WTC11 (cell line): ENCODE data around the gene ABHD15. TPM values are rescaled to one million over a fixed set of nuclear protein-coding genes. Genes with fewer than 3 reads are reported as not detected.

Experiments used
- ATAC-seq: fragments of 200-7000 bp; cut with Tn5 transposase; 2 replicates; pipeline ENCODE4 v1.10.0; 2021; ENCODE audit warnings: mild to moderate bottlenecking, moderate library complexity
- CTCF ChIA-PET: fragments of 300-600 bp; sonication (Branson Sonifier 250); formaldehyde crosslinking; loops from one replicate; lab custom pipeline; 2021; ENCODE audit warnings: antibody characterized with exemption; lab: Charles Lee
- POLR2A ChIA-PET: fragments of 350-600 bp; sonication (Branson Sonifier 250); formaldehyde crosslinking; loops from one replicate; lab custom pipeline; 2021; ENCODE audit warnings: antibody characterized with exemption; lab: Charles Lee
- DNase-seq: peaks from one replicate; pipeline ENCODE4 v3.0.0; 2021; ENCODE audit warnings: low spot score
- H3K27ac Mint-ChIP-seq: 2 replicates; pipeline ENCODE4 v1.8.0; 2021; ENCODE audit warnings: mixed read lengths
- H3K27me3 Mint-ChIP-seq: 2 replicates; pipeline ENCODE4 v1.8.0; 2021; ENCODE audit warnings: low read depth, mild to moderate bottlenecking, moderate library complexity, mixed read lengths
- H3K36me3 Mint-ChIP-seq: 2 replicates; pipeline ENCODE4 v1.8.0; 2021; ENCODE audit warnings: mixed read lengths
- H3K4me1 Mint-ChIP-seq: 2 replicates; pipeline ENCODE4 v1.8.0; 2022; ENCODE audit warnings: mixed read lengths
- H3K4me3 Mint-ChIP-seq: 2 replicates; pipeline ENCODE4 v1.8.0; 2021; ENCODE audit warnings: mild to moderate bottlenecking, moderate library complexity, mixed read lengths
- H3K9me3 Mint-ChIP-seq: 2 replicates; pipeline ENCODE4 v1.8.0; 2021; ENCODE audit warnings: mixed read lengths
- ATF1 ChIP-seq: sonication (generic); formaldehyde crosslinking; IDR thresholded peaks from 2 replicates; pipeline ENCODE4 v1.8.1; 2023; ENCODE audit warnings: mild to moderate bottlenecking, moderate library complexity, missing genetic modification reagents
- CBFB ChIP-seq: sonication (generic); formaldehyde crosslinking; IDR thresholded peaks from 2 replicates; pipeline ENCODE4 v1.8.1; 2022; ENCODE audit warnings: mild to moderate bottlenecking, low read depth, missing genetic modification reagents
- CREB1 ChIP-seq: sonication (generic); formaldehyde crosslinking; IDR thresholded peaks from 2 replicates; pipeline ENCODE4 v1.8.0; 2023; ENCODE audit warnings: mild to moderate bottlenecking, missing genetic modification reagents
- FOXK1 ChIP-seq: sonication (generic); formaldehyde crosslinking; IDR thresholded peaks from 2 replicates; pipeline ENCODE4 v1.8.0; 2022; ENCODE audit warnings: mild to moderate bottlenecking, moderate library complexity, missing genetic modification reagents
- GABPB1 ChIP-seq: sonication (generic); formaldehyde crosslinking; IDR thresholded peaks from 2 replicates; pipeline ENCODE4 v1.8.1; 2023; ENCODE audit warnings: mild to moderate bottlenecking, missing genetic modification reagents
- HMGA2 ChIP-seq: fragments of 250-450 bp; sonication (Bioruptor Pico); IDR thresholded peaks from 2 replicates; pipeline ENCODE4 v1.4.0; 2021; ENCODE audit warnings: mild to moderate bottlenecking, moderate library complexity
- IRF1 ChIP-seq: sonication (generic); formaldehyde crosslinking; IDR thresholded peaks from 2 replicates; pipeline ENCODE4 v1.8.0; 2023; ENCODE audit warnings: missing genetic modification reagents
- MYBL2 ChIP-seq: sonication (generic); formaldehyde crosslinking; IDR thresholded peaks from 2 replicates; pipeline ENCODE4 v1.8.1; 2023; ENCODE audit warnings: mild to moderate bottlenecking, moderate library complexity, missing genetic modification reagents
- NFYB ChIP-seq: sonication (generic); formaldehyde crosslinking; conservative IDR thresholded peaks from 2 replicates; pipeline ENCODE4 v1.8.0; 2022; ENCODE audit warnings: low read depth, missing genetic modification reagents
- NR2C2 ChIP-seq: sonication (generic); formaldehyde crosslinking; IDR thresholded peaks from 2 replicates; pipeline ENCODE4 v1.8.0; 2022; ENCODE audit warnings: mild to moderate bottlenecking, missing genetic modification reagents
- RORB ChIP-seq: fragments of 250-450 bp; sonication (Bioruptor Pico); IDR thresholded peaks from 2 replicates; pipeline ENCODE4 v1.9.0; 2021; ENCODE audit warnings: mild to moderate bottlenecking
- TEAD1 ChIP-seq: sonication (generic); formaldehyde crosslinking; IDR thresholded peaks from 2 replicates; pipeline ENCODE4 v1.8.0; 2022; ENCODE audit warnings: mild to moderate bottlenecking, missing genetic modification reagents
- TP53 ChIP-seq: sonication (generic); formaldehyde crosslinking; IDR thresholded peaks from 2 replicates; pipeline ENCODE4 v1.8.1; 2023; ENCODE audit warnings: mild to moderate bottlenecking, missing genetic modification reagents
- ZBTB21 ChIP-seq: sonication (generic); formaldehyde crosslinking; IDR thresholded peaks from 2 replicates; pipeline ENCODE4 v1.8.1; 2023; ENCODE audit warnings: mild to moderate bottlenecking, missing genetic modification reagents, borderline replicate concordance
- ZNF121 ChIP-seq: sonication (generic); formaldehyde crosslinking; IDR thresholded peaks from 2 replicates; pipeline ENCODE4 v1.8.0; 2023; ENCODE audit warnings: missing genetic modification reagents
- ZNF219 ChIP-seq: sonication (generic); formaldehyde crosslinking; IDR thresholded peaks from 2 replicates; pipeline ENCODE4 v1.8.0; 2023; ENCODE audit warnings: missing genetic modification reagents, mild to moderate bottlenecking, borderline replicate concordance
- ZNF232 ChIP-seq: sonication (generic); formaldehyde crosslinking; IDR thresholded peaks from 2 replicates; pipeline ENCODE4 v1.8.0; 2022; ENCODE audit warnings: mild to moderate bottlenecking, missing genetic modification reagents
- ZNF263 ChIP-seq: sonication (generic); formaldehyde crosslinking; IDR thresholded peaks from 2 replicates; pipeline ENCODE4 v1.8.1; 2022; ENCODE audit warnings: low read depth, mild to moderate bottlenecking, moderate library complexity, missing genetic modification reagents
- ZNF317 ChIP-seq: sonication (generic); formaldehyde crosslinking; IDR thresholded peaks from 2 replicates; pipeline ENCODE4 v1.8.1; 2023; ENCODE audit warnings: low read depth, mild to moderate bottlenecking, moderate library complexity, missing genetic modification reagents, borderline replicate concordance
- ZNF416 ChIP-seq: fragments of 250-450 bp; sonication (Bioruptor Pico); IDR thresholded peaks from 2 replicates; pipeline ENCODE4 v1.9.0; 2021; ENCODE audit warnings: mild to moderate bottlenecking, inconsistent platforms
- ZNF423 ChIP-seq: fragments of 250-450 bp; sonication (Bioruptor Pico); IDR thresholded peaks from 2 replicates; pipeline ENCODE4 v2.1.2; 2022; ENCODE audit warnings: mild to moderate bottlenecking, moderate library complexity
- total RNA-seq: library from RNA; stranded (reverse); gene quantifications from 3 replicates; pipeline ENCODE4 v1.2.3, GENCODE V29; 2021
- TF ChIP-seq, protein P1 (sequence below): sonication (generic); formaldehyde crosslinking; IDR thresholded peaks from 2 replicates; pipeline ENCODE4 v1.8.0; 2023; ENCODE audit warnings: mild to moderate bottlenecking, missing genetic modification reagents
- TF ChIP-seq, protein P2 (sequence below): sonication (generic); formaldehyde crosslinking; IDR thresholded peaks from 2 replicates; pipeline ENCODE4 v1.8.1; 2023; ENCODE audit warnings: mild to moderate bottlenecking, missing genetic modification reagents
- TF ChIP-seq, protein P3 (sequence below): sonication (generic); formaldehyde crosslinking; IDR thresholded peaks from 2 replicates; pipeline ENCODE4 v1.8.1; 2023; ENCODE audit warnings: mild to moderate bottlenecking, missing genetic modification reagents, moderate library complexity
- TF ChIP-seq, protein P4 (sequence below): sonication (generic); formaldehyde crosslinking; IDR thresholded peaks from 2 replicates; pipeline ENCODE4 v1.8.1; 2023; ENCODE audit warnings: mild to moderate bottlenecking, missing genetic modification reagents, moderate library complexity
- TF ChIP-seq, protein P5 (sequence below): fragments of 250-450 bp; sonication (Bioruptor Pico); IDR thresholded peaks from 2 replicates; pipeline ENCODE4 v1.8.0; 2021; ENCODE audit warnings: mild to moderate bottlenecking

Gene ABHD15
- total RNA-seq, 1 experiment from 2014 or later: 2.8 TPM

GRCh38 chr17:29557739-29558116 lies 9.1 kb downstream of the ABHD15 start:
- ChIA-PET CTCF (no interaction called here), POLR2A (no interaction called here)

GRCh38 chr17:29557085-29557738 lies 9.6 kb downstream of the ABHD15 start:
- no peaks in the 10 kb centered on the region for H3K9me3 Mint-ChIP-seq
- 0 out of 2 replicates have a peak, but pooled peaks cover 2% of the 10 kb centered on the region for H3K4me1 Mint-ChIP-seq
- no peak overlapping the region for H3K27ac Mint-ChIP-seq
- DNase-seq (no peak), ATAC-seq (no peak)
- TF ChIP-seq ZNF232 (no peak), GABPB1 (CRISPR knock-in tag) (no peak), ZNF263 (no peak), CBFB (CRISPR knock-in tag) (no peak), ZNF423 (no peak), IRF1 (CRISPR knock-in tag) (no peak), ATF1 (CRISPR knock-in tag) (no peak), CREB1 (CRISPR knock-in tag) (no peak), ZNF317 (no peak), ZBTB21 (CRISPR knock-in tag) (no peak), RORB (CRISPR knock-in tag) (no peak), ZNF416 (CRISPR knock-in tag) (no peak), MYBL2 (CRISPR knock-in tag) (no peak)
- TF ChIP-seq, protein P1, sequence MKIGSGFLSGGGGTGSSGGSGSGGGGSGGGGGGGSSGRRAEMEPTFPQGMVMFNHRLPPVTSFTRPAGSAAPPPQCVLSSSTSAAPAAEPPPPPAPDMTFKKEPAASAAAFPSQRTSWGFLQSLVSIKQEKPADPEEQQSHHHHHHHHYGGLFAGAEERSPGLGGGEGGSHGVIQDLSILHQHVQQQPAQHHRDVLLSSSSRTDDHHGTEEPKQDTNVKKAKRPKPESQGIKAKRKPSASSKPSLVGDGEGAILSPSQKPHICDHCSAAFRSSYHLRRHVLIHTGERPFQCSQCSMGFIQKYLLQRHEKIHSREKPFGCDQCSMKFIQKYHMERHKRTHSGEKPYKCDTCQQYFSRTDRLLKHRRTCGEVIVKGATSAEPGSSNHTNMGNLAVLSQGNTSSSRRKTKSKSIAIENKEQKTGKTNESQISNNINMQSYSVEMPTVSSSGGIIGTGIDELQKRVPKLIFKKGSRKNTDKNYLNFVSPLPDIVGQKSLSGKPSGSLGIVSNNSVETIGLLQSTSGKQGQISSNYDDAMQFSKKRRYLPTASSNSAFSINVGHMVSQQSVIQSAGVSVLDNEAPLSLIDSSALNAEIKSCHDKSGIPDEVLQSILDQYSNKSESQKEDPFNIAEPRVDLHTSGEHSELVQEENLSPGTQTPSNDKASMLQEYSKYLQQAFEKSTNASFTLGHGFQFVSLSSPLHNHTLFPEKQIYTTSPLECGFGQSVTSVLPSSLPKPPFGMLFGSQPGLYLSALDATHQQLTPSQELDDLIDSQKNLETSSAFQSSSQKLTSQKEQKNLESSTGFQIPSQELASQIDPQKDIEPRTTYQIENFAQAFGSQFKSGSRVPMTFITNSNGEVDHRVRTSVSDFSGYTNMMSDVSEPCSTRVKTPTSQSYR (CRISPR knock-in tag): no peak
- TF ChIP-seq, protein P2, sequence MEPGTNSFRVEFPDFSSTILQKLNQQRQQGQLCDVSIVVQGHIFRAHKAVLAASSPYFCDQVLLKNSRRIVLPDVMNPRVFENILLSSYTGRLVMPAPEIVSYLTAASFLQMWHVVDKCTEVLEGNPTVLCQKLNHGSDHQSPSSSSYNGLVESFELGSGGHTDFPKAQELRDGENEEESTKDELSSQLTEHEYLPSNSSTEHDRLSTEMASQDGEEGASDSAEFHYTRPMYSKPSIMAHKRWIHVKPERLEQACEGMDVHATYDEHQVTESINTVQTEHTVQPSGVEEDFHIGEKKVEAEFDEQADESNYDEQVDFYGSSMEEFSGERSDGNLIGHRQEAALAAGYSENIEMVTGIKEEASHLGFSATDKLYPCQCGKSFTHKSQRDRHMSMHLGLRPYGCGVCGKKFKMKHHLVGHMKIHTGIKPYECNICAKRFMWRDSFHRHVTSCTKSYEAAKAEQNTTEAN (CRISPR knock-in tag): no peak
- TF ChIP-seq, protein P3, sequence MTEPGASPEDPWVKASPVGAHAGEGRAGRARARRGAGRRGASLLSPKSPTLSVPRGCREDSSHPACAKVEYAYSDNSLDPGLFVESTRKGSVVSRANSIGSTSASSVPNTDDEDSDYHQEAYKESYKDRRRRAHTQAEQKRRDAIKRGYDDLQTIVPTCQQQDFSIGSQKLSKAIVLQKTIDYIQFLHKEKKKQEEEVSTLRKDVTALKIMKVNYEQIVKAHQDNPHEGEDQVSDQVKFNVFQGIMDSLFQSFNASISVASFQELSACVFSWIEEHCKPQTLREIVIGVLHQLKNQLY (CRISPR knock-in tag): no peak
- TF ChIP-seq, protein P4, sequence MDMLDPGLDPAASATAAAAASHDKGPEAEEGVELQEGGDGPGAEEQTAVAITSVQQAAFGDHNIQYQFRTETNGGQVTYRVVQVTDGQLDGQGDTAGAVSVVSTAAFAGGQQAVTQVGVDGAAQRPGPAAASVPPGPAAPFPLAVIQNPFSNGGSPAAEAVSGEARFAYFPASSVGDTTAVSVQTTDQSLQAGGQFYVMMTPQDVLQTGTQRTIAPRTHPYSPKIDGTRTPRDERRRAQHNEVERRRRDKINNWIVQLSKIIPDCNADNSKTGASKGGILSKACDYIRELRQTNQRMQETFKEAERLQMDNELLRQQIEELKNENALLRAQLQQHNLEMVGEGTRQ (CRISPR knock-in tag): no peak
- TF ChIP-seq, protein P5, sequence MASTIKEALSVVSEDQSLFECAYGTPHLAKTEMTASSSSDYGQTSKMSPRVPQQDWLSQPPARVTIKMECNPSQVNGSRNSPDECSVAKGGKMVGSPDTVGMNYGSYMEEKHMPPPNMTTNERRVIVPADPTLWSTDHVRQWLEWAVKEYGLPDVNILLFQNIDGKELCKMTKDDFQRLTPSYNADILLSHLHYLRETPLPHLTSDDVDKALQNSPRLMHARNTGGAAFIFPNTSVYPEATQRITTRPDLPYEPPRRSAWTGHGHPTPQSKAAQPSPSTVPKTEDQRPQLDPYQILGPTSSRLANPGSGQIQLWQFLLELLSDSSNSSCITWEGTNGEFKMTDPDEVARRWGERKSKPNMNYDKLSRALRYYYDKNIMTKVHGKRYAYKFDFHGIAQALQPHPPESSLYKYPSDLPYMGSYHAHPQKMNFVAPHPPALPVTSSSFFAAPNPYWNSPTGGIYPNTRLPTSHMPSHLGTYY (CRISPR knock-in tag): no peak
- H3K36me3 Mint-ChIP-seq: no peaks in the 10 kb centered on the region
- POLR2A ChIA-PET: no interaction called here
- no peak overlapping the region for H3K4me3 Mint-ChIP-seq
- CTCF ChIA-PET: interaction anchor here (1.0 kb wide), 1 partner anchor 187 kb away, joined by 3 read pairs; no protein-coding TSS in a partner anchor
- H3K27me3 Mint-ChIP-seq: no peaks in the 10 kb centered on the region; the same call in none of the 2 replicates

More at GRCh38 chr17:29557739-29558116, 9.1 kb downstream of the ABHD15 start:
- TF ChIP-seq ZNF219 (CRISPR knock-in tag): no peak
- TF ChIP-seq TEAD1: no peak
- no peak for TF ChIP-seq ZNF121 (CRISPR knock-in tag)
- TF ChIP-seq, protein P5 (CRISPR knock-in tag): no peak
- no peak for TF ChIP-seq NR2C2 (CRISPR knock-in tag)
- TF ChIP-seq TP53 (CRISPR knock-in tag): no peak
- no peak for TF ChIP-seq HMGA2 (CRISPR knock-in tag)
- no peak for TF ChIP-seq FOXK1 (CRISPR knock-in tag)
- no peak for TF ChIP-seq NFYB (CRISPR knock-in tag)
- H3K36me3 Mint-ChIP-seq: no peaks in the 10 kb centered on the region
- no peak overlapping the region for H3K4me3 Mint-ChIP-seq
- ATAC-seq (no peak), DNase-seq (no peak)
- peaks cover 2% of the 10 kb centered on the region for H3K27me3 Mint-ChIP-seq
- no peak overlapping the region for H3K27ac Mint-ChIP-seq
- H3K4me1 Mint-ChIP-seq: 0 out of 2 replicates have a peak, but pooled peaks cover 2% of the 10 kb centered on the region
- no peaks in the 10 kb centered on the region for H3K9me3 Mint-ChIP-seq
